ENCODE data around the gene CTNNB1.

CTNNB1 gene

DNA sequence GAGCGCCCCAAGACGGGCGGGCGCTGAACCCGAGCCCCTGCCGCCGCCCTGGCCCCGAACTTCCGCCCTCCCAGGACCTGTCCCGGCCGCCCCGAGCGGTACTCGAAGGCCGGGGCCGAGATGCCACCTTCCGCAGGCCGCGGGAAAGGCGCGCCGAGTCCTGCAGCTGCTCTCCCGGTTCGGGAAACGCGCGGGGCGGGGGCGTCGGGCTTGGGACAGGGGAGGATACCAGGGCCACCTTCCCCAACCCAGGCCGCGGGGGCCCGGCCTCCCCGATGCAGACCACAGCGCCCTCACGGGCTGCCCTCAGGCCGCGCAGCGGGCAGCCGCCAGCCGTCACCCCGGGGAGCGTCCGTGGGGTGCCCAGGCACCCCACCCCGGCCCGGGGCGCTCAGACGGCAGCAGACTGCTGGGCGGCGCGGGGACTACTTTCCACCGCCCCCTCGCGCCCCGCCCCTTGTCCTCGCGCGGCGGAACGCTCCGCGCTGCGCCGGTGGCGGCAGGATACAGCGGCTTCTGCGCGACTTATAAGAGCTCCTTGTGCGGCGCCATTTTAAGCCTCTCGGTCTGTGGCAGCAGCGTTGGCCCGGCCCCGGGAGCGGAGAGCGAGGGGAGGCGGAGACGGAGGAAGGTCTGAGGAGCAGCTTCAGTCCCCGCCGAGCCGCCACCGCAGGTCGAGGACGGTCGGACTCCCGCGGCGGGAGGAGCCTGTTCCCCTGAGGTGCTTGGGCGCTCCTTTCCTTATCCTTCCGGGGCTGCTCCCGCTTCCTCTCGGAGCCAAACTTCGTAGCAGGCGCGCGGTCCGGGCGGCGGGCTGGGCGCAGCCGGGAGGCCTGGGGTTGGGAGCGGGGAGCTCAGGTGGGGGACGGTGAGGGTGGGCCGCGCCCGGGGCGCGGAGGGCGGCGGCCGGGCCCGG lies at the start of gene CTNNB1:
Gene CTNNB1 (plus strand): TSS at position 556 of the 916 bp plus-strand sequence. CDS start 24,564 bp downstream, outside the sequence.
- DNase-seq (ENCODE audit: low read depth): peak; percentile 60

DNA sequence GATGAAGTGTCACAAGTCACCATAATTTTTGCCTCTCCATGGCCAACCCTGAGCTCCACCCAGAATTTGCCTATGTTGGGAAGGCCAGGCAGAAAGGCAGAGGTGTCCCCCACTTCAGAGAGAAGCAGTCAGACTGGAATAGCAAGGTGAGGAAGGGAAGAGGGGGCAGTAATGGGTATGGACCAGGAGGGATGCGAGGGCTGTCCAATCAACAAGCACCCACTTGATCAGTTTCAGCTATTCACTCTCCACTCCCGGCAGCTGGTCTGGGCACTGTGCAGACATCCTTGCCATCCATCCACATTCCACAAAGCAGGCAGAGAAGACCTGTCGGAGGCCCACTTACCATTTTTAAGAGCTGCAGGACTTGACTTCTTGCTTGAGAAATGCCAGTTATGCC lies 43.5 kb upstream of the CTNNB1 start:
- DNase-seq (ENCODE audit: low read depth): no peak

GRCh38 chr3:41158947-41159346 lies 40.4 kb upstream of the CTNNB1 start:
- DNase-seq (ENCODE audit: low read depth): no peak

DNA sequence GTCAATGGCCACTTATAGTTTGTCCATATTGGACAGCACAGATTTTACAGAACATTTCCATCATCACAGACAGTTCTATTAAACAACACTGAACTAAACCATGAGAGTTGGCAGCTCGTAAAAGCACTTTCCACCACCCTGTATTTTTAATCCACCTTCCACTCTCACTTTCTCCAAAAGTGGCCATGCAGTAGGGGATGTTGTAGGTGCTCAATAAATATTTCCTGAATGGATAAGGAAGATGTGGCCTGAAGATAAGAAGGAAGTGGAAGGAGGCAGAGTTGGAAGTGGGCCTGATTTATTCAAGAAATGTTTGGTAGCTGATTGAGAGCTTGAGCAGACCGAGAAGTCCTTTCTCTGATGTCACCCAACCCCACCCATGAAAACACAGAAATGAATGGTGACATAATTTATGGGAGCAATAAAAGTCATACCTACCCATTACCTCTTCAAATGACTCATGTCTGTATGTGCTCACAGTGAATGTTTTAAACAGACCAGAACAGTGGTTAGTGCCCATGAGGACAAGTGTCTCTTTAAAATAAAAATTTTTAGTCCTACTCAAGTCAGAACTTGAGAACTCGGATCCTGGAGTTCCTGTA lies 39.6 kb upstream of the CTNNB1 start:
- no peak for DNase-seq (ENCODE audit: low read depth)

GRCh38 chr3:41162541-41162940 lies 36.8 kb upstream of the CTNNB1 start:
- DNase-seq (ENCODE audit: low read depth): no peak

DNA sequence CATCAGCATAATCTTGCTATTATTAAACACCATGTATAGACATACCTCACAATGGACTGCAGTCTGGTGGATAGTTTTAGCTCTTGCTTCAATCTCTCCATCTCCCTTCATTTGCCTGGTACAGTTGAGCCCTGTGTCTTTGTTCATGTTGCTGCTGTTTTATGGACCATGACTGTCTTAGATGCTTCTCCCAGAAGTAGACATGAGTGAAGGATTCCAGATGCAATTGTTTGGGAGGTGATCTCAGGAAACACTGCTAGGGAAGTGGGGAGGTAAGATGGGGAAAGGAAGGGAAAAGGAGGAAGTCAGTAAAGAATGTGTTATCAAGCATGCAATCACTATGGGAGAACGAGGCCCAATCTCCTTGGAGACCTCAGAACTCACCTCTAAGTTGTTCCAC lies 36.3 kb upstream of the CTNNB1 start:
- no peak for DNase-seq (ENCODE audit: low read depth)

- no peak for DNase-seq (ENCODE audit: low read depth)
Observed at GRCh38 chr3:41163421-41163820, 35.9 kb upstream of the CTNNB1 start.

- DNase-seq (ENCODE audit: low read depth): no peak
Observed at GRCh38 chr3:41164777-41165176, 34.5 kb upstream of the CTNNB1 start.

- DNase-seq (ENCODE audit: low read depth): no peak
Observed at GRCh38 chr3:41167722-41168497, 31.4 kb upstream of the CTNNB1 start.

GRCh38 chr3:41169023-41169422 lies 30.3 kb upstream of the CTNNB1 start:
- peak; percentile 14 for DNase-seq (ENCODE audit: low read depth)

DNA sequence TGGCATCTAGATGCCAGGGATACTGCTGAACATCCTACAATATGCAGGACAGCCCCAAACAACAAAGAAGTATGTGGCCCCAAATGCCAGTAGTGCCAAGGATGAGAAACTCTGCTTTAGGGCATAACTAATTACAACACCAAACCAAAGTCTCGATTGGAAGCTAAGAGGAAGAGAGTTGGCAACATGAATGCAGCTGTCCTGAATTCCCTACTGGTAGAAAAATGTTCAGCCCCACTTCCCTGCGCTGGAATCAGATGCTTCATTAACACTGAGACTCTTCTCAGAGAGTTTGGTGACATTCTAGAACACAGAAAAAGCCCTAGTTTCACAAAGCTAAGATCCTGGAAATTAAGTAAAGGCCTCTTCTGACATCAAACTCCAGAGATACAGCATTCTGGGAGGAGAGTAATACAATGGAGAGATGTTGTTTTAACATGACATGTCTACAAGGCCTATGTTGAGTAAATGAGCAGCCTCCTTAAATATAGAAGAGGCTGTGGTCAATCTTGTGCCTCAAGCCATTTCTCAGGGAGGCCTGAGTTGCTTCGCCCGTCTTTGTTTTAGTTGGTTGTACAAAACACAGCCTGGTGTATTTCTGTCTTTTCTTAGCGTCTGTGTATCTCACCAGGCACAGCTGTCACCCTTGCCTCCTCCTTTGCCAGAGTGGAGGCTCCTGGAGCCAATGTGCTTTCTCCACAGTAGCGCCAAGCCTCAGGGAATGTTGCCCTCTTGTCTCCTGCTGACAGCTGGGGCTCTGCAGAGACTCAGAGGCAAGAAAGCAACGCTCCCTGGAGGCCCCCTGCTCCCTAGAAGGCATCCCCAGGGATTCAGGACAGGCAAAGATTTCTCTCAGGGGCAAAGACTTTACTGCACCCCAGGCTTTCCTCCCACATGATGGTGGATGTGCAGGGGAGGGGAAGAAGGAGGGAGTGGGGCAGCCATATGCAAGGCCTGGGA lies 25.1 kb upstream of the CTNNB1 start:
- DNase-seq (ENCODE audit: low read depth): no peak

GRCh38 chr3:41175365-41175764 lies 23.9 kb upstream of the CTNNB1 start:
- DNase-seq (ENCODE audit: low read depth): no peak

- no peak for DNase-seq (ENCODE audit: low read depth)
Observed at GRCh38 chr3:41176596-41176995, 22.7 kb upstream of the CTNNB1 start.

DNA sequence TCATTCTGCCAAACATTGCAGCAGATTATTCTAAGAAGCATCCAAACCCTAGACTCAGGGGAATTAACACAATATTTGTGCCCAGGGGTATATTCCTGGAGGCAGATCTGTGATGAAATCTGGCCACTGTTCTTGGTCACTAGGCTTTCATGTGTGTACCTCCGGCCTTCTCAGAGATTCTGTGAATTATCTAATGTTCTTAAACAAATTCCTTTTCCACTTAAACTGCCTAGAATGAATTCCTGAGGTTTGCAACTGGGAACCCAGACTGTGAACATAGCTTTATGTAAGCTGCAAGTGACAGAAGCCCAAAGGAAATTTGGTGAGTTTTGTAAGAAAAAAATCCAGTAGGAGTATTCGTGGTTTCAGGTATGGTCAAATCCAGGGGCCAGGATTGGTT lies 20.7 kb upstream of the CTNNB1 start:
- no peak for DNase-seq (ENCODE audit: low read depth)

DNA sequence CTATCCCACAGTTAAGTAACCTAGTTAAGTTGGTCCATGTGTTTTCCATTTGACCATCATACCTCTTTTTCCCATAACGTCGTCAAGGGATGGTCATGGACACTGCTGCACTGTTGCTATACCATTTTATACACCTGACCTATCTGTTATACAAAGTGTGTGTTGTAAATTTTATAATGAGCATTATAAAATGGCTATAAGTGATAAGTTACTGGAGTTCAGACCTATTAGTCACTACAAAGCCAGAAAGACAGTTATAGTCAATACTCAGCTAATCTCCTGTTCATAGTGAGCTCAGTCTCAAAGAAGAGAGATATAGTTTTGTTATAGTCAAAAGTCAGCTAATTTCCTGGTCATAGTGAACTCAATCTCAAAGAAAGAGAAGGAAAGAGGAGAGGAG lies 18.9 kb upstream of the CTNNB1 start:
- DNase-seq (ENCODE audit: low read depth): no peak

GRCh38 chr3:41182504-41183059 lies 16.7 kb upstream of the CTNNB1 start:
- no peak for DNase-seq (ENCODE audit: low read depth)

DNA sequence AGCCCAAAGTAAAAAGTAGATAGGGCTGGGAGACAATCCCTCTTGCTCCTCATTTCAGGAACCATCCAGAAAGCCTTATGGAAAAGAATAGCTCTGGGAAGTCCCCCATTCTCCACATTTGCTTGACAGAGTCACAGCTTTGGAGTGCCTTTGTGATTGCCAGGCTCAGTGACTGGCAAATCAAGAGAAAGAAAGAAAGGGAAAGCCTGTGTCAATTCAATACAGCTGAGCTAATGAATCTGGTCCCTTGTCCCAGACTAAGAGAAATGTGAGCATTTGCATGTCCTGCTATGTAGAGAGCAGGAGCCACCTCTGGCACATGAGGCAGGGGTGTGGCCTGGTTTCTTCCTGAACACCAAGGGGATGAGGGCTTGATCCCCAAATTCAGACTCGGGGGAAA lies 14.9 kb upstream of the CTNNB1 start:
- no peak for DNase-seq (ENCODE audit: low read depth)

GRCh38 chr3:41186297-41186696 lies 13.0 kb upstream of the CTNNB1 start:
- DNase-seq (ENCODE audit: low read depth): no peak

DNA sequence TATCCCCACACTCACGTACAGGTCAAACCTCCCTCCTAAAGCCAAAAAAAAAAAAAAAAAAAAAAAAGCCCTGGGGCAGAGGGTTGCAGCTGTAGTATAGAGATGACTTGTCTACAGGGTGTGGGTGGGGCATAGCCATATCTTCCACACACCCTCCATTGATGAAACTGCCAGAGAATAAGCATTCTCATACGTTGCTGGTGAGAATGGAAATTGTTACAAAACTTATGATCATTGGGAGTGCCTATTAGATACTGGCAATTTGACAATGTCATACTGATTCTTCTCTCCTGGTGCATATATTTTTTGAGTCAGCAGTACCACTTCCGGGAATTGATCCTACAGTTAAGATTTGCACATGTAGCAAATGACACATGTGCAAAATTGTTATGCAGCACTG lies 11.0 kb upstream of the CTNNB1 start:
- no peak for DNase-seq (ENCODE audit: low read depth)

DNA sequence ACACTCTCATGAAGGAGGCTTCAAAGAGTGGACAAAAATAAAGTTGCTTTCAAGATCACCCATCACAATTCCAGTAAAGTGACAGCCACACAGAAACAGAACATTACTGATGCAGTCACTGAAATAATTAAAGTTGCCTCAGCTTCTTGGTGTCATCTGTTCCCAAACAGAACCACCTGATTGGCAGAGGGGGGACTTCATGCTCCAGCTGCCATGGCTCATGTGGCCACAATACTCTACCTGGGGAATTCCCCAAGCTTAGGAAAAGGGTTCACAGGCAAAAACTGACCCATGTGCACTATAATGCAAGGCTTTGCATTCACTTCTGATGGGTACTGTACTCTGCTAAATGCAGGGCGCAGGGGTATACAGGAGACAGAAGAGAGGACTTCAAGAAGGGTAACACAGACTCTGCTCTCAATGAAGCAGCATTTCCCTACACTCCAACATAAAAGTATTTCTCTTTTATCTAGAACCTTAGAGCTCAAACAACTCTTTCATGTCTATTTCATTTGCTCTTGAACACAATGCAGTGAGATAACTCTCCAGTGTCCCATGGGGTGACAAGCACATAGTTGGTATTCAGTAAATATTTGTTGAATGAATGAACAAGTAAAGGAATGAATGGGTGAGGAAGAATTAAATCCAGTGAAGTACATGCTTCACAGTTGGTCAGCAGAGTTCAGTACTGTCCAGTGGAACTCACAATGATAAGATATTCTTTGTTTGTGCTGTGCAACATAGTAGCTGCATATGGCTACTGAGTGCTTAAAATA lies 8.6 kb upstream of the CTNNB1 start:
- no peak for DNase-seq (ENCODE audit: low read depth)

Measured in GM04503 (cell line).